HuH-7 (cell line): Measurements from ENCODE around the gene CBLC.
A peak's percentile ranks its signal among the peaks of the same experiment; 100 is the strongest.

Experiments
- DNase-seq: peaks from one replicate; pipeline ENCODE4 v3.0.0; 2011; ENCODE audit warnings: low spot score

CBLC gene, protein sequence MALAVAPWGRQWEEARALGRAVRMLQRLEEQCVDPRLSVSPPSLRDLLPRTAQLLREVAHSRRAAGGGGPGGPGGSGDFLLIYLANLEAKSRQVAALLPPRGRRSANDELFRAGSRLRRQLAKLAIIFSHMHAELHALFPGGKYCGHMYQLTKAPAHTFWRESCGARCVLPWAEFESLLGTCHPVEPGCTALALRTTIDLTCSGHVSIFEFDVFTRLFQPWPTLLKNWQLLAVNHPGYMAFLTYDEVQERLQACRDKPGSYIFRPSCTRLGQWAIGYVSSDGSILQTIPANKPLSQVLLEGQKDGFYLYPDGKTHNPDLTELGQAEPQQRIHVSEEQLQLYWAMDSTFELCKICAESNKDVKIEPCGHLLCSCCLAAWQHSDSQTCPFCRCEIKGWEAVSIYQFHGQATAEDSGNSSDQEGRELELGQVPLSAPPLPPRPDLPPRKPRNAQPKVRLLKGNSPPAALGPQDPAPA

DNA sequence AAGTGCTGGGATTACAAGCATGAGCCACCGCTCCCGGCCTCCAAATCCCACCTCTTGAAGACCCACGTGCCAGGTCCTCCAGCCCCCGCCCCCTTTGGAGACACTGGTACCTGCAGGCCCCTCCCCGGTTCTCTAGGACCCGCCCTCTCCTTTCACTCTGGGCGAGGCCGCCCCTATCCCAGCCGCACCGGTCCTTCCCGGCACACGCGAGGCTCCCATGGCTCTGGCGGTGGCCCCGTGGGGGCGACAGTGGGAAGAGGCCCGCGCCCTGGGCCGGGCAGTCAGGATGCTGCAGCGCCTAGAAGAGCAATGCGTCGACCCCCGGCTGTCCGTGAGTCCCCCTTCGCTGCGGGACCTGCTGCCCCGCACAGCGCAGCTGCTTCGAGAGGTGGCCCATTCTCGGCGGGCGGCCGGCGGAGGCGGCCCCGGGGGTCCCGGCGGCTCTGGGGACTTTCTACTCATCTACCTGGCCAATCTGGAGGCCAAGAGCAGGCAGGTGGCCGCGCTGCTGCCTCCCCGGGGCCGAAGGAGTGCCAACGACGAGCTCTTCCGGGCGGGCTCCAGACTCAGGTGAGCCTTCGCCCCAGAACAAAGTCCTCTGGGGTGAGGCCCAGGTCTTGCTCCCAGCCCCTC is at the start of gene CBLC:
Gene CBLC, plus strand, starts transcription at position 176 of the 633 bp plus-strand sequence. Its CDS starts 42 bp downstream, at position 218.
- DNase-seq, result no peak

DNA sequence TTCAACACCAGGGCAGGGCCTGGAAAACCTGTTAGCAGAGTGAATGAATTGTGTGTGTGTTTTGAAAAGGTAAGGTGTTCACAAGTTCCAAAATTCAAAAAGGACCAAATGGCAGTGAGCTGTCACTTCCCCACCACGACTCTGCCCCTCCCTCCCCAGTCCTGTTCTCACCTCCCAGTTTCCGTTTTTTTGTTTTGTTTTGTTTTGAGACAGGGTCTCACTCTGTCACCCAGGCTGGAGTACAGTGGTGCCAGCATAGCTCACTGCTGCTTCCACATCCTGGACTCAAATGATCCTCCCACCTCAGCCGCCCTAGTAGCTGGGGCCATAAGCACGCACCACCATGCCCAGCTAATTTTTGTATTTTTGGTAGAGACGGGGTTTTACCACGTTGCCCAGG is 49.5 kb upstream of the CBLC start:
- DNase-seq, result no peak

DNA sequence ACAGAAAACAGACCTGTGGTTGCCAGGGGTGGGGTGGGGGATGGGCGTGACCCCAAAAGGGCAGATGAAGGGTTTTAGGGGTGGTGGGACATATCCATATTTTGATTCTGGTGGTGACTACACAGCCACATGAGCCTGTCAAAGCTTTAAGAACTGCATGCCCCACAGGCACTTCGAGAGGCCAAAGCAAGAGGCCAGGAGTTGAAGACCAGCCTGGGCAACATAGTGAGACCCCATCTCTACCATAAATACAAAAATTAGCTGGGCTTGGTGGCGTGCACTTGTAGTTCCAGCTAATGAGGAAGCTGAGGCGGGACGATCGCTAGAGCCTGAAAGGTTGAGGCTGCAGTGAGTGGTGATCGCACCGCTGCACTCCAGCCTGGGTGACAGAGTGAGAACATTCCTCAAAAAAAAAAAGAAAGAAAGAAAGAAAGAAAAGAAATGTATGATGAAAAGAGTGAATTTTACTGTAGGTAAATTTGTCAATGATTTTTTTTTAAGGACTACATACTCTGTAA is 48.1 kb upstream of the CBLC start:
- DNase-seq, result no peak

DNA sequence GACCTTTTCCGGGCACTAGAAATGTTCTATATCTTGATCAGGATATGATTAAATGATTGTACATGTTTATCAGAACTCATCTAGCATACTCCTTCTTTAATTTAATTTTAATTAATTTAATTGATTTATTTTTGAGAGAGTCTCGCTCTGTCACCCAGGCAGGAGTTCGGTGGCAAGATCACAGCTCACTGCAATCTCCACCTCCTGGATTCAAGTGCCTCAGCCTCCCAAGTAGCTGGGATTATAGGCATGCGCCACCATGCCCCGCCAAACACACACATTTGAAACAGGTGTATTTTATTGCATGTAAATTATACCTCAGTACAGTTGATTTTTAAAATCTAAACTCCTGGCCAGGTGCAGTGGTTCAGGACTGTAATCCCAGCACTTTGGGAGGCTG is 46.6 kb upstream of the CBLC start:
- DNase-seq, result no peak

DNA sequence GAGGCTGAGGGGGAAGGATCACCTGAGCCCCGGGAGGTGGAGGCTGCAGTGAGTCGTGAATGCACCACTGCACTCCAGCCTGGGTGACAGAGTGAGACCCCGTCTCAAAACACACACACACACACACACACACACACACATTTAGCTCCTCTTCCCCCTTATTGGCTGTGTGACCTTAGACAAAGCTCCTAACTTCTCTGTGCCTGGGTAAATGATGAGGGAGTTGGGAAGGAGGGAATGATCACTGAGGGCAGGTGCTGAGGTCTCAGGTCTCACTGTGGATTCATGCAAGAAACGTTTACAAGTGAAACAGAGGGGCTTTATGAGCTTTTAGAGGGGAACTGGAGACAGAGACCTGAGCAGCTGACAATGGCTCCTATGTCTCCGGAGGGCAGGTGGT is 46.1 kb upstream of the CBLC start:
- DNase-seq, result no peak

DNA sequence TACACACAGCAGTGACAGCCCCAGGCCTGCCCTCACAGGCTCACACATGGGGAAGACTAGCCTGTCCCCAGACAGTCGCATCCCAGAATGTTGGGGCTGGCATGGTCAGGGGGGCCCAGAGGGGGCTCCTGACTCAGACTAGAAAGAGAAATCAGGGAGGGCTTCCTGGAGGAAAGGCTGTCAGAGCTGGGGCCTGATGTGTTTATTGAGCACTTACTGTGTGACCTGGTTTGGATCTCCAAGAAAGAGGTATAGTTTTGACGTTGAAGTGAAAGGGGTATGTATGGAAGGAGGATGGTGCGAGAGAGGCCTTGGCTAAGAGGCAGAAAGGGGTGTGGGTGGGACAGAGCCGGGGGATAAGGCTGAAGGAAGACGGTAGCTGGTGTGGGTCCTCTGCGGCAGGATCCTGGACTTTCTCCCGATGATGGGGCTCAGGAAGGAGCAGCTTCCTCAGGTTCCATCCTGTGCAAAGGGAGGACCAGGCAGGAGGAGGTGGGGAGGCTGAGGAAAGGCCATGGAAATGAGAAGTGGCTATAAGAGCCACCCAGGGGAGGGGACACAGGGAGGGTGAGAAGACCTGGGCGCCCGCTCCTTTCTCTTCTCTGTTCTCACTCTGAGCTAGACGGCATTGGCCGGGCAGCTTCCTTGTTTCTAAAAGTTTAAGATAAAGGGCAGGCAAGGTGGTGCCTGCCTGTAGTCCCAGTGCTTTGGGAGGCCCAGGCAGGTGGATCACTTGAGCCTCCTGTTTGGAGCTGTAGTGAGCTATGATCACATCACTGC is 45.3 kb upstream of the CBLC start:
- DNase-seq, result no peak

DNA sequence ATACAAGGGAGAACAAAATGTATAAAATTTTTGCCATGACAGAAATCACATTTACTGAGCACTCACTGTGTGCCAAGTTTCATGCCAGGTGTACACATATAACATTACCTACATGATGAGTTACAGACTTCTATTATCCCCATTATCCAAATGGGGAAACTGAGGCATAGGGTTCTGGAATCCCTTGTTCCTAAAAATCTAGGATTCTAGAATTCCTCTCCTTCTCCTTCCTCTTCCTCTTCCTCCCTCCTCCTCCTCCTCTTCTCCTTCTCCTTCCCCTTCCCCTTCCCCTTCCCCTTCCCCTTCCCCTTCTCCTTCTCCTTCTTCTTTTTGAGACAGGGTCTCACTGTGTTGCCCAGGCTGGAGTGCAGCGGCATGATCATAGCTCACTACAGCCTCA is 43.3 kb upstream of the CBLC start:
- no peak for DNase-seq

DNA sequence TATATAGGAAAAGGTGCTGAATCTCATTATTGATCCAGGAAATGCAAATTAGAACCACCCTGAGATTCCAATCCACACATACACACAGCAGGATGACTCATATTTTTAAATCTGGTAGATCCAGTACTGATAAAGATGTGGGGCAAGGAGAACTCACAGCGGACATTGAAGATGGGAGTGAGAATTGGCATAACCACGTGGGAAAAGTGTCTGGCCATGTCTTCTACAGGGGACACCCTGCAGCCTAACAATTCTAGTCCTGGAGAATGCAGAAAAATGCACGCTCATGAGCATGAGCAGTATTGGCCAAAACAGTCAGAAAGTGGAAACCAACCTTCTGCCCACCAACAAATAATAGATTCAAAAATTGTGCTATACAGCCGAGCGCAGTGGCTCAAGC is 42.7 kb upstream of the CBLC start:
- no peak for DNase-seq

DNA sequence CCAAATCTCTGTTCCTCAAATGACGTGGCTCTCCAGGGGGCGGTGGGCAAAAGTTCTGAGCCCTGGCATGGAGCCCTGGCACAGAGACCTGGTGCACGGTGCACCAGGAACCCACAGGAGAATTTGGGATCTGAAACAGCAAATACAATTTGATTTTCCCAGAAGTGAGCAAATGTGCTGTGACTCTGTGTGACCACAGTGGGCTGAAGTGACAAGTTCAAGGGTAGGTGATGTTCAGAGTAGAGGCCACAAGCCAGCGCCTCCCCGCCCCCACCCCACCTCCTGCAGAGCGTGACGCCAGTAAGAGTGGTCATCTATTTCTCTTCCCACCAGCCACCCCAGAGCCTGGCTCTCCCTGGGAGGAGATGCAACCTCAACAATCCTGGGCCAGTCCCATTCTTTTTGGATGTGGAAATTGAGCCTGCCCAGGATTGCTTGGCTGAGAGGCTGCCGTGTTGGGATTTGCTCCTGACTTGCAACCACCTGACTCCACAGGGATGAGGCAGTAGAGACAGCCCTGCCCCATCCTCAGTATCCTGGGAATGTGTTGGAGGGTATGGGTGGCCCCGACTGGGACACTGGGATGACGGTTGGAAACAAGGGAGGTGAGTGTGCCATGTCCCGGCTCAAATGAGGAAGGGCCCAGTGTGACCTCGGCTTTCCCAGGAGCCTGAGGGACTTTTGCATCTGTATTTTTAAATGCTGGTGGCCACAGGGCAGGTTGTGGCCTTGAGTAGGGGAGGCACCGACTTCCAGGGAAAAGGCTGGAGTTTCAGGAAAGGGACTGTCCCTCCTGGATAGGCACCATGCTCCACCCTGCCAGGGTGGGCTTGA is 40.2 kb upstream of the CBLC start:
- no peak for DNase-seq

DNA sequence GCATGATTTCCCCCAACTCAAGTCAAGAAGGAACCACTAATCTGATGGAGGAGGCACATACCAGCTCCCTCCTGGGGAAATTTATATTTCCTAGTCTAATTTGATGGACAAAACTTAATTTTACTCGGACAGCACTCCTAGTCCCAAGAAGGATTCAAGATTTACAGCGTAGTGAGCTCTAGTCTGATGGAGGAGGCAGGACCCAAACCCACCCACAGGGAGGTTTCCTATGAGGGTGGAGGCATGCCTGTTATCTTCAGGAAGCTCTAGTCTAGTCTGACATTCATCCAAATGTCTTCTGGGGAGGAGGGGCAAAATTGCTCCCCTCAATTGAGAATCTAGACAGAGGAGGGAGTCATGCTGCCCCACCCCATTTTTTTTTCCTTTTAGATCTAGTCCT is 39.6 kb upstream of the CBLC start:
- DNase-seq, result no peak

DNA sequence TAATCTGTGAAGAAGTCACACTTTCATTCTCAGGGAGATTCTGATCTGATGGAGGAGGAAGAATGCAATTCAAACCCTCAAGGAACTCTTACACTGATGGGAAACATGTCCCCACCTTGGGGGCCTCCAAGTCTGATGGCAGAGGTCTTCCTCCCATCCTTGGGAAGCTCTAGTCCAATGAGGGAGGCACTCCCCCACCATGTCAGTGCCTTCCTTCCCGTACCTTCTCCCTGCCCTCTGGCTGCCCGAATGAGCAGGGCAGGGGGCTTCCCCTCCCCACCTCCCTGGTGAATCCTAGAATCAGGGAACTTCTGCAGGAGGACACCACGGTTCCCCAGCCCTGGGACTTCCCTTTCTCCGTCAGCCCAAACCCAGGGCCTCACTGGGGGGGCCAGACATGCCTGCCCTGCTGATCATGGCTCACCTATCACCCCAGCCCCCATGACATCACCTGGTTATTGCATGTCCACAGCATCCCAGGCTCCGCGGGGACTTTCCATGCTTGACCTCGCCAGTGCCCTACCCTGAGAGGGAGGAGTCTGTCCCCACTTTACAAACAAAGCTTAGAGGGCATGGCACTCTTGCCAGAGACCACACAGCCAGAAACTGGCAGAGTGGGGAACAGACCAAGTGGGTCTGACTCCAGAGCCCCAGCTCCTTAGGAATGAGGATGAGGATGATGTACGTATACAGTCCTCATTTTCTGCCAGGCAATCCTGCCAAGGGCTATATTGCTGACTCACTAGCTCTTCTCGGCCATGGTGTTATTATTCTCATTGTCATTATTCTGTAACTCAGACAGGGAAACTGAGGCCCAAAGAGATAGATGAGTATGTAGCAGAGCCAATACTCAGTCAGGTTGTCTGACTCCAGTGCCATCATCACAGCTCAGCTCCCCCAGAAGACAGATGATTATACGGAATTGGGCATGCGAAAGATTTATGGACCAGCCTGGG is 38.8 kb upstream of the CBLC start:
- no peak for DNase-seq

DNA sequence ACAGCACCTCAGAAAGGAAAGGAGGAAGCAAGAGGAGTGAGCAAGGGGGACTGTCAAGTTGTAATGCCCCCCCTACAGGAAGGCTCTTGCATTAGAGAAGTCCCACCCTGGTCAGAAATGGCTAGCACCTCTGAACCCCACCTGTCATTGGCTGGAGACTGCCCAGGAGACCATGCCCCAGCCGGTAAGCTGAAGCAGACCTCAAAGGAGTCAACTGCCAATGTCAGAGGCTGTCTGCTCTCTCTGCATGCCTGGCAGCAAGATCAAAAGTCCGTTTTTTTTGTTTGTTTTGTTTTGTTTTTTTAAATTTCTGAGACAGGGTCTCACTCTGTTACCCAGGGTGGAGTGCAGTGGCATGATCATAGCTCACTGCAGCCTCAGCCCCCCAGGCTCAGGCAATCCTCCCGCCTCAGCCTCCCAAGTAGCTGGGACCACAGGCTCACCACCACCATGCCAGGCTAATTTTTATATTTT is 37.3 kb upstream of the CBLC start:
- DNase-seq, result no peak

DNA sequence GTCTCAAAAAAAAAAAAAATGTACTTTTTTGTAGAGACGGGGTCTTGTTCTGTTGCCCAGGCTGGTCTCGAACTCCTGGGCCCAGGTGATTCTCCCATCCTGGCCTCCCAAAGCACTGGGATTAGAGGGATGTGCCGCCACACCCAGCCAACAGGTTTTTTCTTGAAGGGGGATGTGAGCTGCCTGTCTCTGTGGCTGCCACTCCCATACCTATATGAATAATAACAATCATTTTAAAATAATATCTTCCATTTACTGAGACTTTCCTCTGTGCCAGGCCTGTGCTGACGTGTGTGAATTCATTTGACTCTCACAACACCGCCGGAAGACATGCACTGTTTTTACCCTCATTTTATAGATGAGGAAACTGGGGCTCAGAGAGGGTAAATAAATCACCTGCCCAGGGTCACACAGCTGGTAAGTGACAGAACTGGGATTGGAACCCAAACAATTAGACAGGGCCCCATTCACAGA is 36.4 kb upstream of the CBLC start:
- DNase-seq, result no peak

DNA sequence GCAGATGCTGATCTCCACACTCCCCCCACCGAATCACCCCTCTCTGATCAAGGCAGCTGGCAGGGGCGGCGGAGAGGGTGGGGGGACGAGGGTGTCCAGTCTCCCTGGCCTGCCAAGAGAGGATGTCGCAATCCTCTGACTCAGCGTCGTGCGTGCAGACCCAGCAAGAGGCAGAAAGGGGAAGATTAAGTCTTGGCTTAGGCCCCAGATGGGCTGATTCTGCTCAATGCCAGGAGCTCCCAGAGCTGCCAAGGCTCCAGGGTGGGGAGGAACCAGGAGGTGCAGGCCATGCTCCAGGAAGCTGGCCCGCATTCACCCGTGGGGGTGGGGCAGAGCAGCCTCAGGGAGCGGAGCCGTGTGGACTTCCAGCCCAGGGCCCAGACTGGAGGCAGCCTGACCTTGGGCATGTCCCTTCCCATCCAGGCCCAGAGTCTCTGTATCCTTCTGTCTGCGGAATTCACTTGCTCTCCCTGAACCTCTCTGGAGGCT is 35.8 kb upstream of the CBLC start:
- DNase-seq, result peak; percentile 56

DNA sequence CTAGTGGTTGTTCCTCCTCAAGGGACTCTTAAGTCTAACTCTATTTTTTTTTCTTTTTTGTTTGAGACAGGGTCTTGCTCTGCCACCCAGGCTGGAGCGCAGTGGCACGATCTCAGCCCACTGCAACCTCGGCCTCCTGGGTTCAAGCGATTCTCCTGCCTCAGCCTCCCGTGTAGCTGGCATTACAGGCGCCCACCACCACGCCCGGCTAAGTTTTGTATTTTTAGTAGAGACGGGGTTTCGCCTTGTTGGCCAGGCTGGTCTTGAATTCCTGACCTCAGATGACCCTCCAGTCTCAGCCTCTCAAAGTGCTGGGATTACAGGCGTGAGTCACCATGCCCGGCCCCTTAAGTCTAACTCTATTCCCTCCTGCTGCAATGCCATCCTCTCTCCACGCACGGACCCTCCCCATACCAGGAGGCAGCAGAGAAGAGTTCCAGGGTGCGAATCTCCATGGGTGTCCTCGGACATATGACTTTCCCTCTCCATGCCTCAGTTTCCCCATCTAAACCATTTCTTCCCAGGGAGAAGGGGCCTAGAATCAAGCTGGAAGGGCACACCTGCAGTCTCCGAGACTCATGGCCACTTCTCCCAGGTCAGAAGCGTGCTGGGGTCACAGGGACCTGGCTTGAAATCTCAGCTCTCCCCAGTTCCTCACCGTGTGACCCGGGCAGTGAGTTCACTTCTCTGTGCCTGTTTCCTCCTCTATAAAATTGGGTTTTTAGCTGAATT is 35.2 kb upstream of the CBLC start:
- no peak for DNase-seq

DNA sequence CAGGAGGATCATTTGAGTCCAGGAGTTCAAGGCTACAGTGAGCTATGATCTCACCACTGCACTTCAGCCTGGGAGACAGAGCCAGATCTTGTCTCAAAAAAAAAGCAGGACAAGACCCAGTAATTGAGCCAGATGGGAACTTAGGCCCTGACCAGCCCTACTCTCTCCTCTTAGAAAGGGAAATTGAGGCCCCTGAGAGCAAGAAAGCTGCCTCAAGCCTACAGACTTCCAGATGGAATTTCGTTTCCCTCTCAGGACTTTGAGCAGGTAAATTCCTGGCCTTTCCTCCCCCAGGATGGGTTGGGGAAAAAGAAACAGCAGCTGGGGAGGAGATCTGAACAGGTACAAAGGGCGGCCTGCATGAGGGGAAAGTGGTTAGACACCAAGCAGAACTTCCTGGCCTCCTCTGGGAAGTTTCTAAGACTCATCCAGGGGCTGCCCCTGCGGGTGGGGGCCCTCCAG is 32.8 kb upstream of the CBLC start:
- no peak for DNase-seq

DNA sequence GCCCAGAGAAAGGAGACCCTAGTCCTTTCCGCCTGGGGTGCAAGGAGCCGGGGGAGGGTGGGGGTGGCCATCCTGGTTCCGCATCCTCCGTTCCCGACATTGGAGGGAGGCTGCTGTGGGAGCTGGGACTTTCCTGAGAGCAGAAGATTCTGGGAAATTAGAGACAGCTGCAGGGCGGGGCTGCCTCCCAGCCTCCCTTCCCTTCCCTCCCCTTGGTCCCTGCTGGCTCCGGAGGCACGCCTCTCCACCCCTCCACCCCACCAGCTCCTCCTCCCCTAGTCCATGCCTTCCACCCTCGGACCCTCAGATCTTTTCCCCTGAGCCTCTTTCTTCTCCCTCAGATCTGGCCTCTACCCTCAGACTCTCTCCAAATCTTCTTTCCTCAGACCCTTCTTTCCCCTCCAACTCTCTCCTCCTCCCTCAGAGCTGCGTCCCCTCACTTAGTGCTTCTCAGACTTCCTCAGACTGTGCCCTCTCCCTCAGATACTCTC is 32.3 kb upstream of the CBLC start:
- DNase-seq, result peak; percentile 72

DNA sequence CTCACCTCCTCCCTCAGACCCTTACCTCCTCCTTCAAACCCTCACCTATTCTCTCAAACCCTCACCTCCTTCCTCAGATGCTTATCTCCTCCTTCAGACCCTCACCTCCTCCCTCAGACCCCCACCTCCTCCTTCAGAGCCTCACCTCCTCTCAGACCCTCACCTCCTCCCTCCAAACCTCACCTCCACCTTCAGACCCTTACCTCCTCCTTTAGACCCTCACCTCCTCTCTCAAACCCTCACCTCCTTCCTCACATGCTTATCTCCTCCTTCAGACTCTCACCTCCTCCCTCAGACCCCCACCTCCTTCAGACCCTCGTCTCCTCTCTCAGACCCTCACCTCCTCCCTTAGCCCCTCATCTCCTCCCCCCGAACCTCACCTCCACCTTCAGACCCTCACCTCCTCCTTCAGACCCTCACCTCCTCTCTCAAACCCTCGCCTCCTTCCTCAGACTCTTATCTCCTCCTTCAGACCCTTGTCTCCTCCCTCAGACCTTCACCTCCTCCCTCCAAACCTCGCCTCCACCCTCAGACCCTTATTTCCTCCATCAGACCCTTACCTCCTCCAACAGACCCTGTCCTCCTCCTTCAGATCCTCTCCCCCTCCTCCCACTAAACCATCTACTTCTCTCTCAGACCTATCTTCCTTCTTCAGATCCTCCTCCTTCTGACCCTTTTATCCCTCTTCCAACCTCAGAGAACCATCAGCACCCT is 31.6 kb upstream of the CBLC start:
- no peak for DNase-seq

DNA sequence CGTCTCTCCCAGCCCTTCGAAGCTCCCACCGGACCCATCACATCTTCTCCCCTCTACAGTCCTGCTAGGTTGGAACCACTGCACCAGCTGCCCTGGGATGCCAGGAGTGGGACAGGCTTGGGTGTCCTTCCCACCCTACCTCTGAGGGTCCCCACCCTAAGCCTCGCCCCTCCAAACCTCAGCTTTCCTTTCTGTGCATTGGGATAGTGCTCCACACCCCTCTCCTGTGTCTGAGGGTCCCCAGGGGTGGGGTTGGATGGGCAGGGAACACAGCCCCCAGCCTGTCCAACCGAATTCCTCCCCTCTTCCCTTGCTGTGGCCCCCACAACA is 31.1 kb upstream of the CBLC start:
- DNase-seq, result no peak
